ENCODE results near the gene CORO1C.

DNA sequence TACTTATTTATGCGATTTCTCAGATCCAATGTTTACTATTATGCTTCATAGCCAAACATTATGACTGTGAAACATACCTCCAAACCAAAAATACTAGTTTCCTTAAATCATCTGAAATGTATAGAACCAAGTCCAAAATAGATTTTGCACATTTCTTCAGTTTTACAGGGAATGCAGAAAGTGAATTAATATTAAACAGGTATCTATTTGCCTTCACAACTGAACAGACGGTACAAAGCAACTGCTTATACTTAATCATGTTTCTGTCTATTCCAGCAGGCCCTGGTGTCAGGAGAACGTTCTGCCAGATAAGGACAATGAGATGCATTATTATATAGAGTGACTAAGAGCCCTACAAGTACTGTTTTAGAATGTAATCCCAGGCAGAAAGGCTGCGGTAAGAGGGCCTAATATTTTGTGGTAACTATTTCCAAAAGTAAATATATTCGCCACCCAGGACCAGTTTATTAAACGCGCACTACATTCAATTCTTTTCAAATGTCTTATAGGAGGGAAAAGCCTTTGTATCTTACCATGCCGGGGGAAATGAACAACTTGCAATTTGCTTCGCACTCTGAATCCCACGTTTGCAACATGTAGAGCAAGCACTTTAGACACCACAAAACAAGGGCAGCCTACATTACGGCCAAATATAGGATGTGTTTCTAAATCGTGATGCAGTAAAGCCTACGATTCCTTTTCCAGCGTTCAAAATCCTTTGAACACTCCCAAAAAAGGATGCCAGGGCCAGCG, 1.5 kb downstream of the CORO1C start:
- TF ChIP-seq POLR2AphosphoS5 (IDR thresholded peaks at IDR 0.05; ENCODE audit: low read depth, low read length) (no peak), RCOR1 (IDR thresholded peaks at IDR 0.05; ENCODE audit: low read length) (no peak), RAD21 (IDR thresholded peaks at IDR 0.05; ENCODE audit: low read length) (no peak; the same call in 1 of the 2 replicates), JUND (IDR thresholded peaks at IDR 0.05) (no peak)
- TF ChIP-seq, protein P1, sequence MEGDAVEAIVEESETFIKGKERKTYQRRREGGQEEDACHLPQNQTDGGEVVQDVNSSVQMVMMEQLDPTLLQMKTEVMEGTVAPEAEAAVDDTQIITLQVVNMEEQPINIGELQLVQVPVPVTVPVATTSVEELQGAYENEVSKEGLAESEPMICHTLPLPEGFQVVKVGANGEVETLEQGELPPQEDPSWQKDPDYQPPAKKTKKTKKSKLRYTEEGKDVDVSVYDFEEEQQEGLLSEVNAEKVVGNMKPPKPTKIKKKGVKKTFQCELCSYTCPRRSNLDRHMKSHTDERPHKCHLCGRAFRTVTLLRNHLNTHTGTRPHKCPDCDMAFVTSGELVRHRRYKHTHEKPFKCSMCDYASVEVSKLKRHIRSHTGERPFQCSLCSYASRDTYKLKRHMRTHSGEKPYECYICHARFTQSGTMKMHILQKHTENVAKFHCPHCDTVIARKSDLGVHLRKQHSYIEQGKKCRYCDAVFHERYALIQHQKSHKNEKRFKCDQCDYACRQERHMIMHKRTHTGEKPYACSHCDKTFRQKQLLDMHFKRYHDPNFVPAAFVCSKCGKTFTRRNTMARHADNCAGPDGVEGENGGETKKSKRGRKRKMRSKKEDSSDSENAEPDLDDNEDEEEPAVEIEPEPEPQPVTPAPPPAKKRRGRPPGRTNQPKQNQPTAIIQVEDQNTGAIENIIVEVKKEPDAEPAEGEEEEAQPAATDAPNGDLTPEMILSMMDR (IDR thresholded peaks at IDR 0.05): no peak
